GM12878 (cell line): ENCODE data around the gene RHEB. TPM values are rescaled to one million over a fixed set of nuclear protein-coding genes. Genes with fewer than 3 reads are reported as not detected.

Experiments used
- CREM ChIP-seq: IDR thresholded peaks from 2 replicates; pipeline ENCODE4 v1.6.1; 2014; ENCODE audit warnings: antibody characterized with exemption, low read depth
- KDM1A ChIP-seq: fragments of 200-600 bp; sonication (generic); IDR thresholded peaks from 2 replicates; pipeline ENCODE4 v1.6.1; 2016; ENCODE audit warnings: borderline replicate concordance
- NFXL1 ChIP-seq: fragments of 450-650 bp; IDR thresholded peaks from 2 replicates; pipeline ENCODE4 v1.6.1; 2017; ENCODE audit warnings: antibody characterized with exemption, mild to moderate bottlenecking, borderline replicate concordance
- POLR2AphosphoS5 ChIP-seq: IDR thresholded peaks from 2 replicates; pipeline ENCODE4 v1.6.1; 2011; ENCODE audit warnings: mild to moderate bottlenecking, low read length, inconsistent platforms
- polyA plus RNA-seq, 11 experiments: library from polyadenylated mRNA; depleted of rRNA in 4 of 11; unstranded in 6 of 11; stranded (reverse) in 5 of 11; fragments of >200 nt; fragmentation: Nextera tagmentation in 4 of 11; fragmentation: Illumina TruSeq in 1 of 11; extraction: Ambion mirVana in 4 of 11; extraction: Trizol in 1 of 11; gene quantifications; 1 replicate in 1 of 11; 2 replicates in 10 of 11; pipeline versions ENCODE4 v1.2.1 to v1.2.3, GENCODE V29; 2011 to 2016; ENCODE audit warnings: inconsistent platforms in 2 of 11, missing spikeins in 2 of 11, low read depth in 1 of 11
- total RNA-seq, 4 experiments: library from RNA; depleted of rRNA in 3 of 4; stranded (reverse); fragments of >200 nt in 3 of 4; fragmentation: Illumina TruSeq in 1 of 4; extraction: Trizol in 1 of 4; gene quantifications; 2 replicates each; pipeline versions ENCODE4 v1.2.1 to v1.2.3, GENCODE V29; 2013 to 2021
- TF ChIP-seq, protein P1 (sequence below): IDR thresholded peaks from 2 replicates; pipeline ENCODE4 v1.6.1; 2012; ENCODE audit warnings: low read length, inconsistent platforms
- TF ChIP-seq, protein P2 (sequence below): IDR thresholded peaks from 2 replicates; pipeline ENCODE4 v1.6.1; 2011; ENCODE audit warnings: mild to moderate bottlenecking, low read depth, low read length, moderate library complexity; ENCODE audit not compliant: insufficient replicate concordance
- TF ChIP-seq, protein P3 (sequence below), 3 experiments: IDR thresholded peaks in 2 of 3; conservative IDR thresholded peaks in 1 of 3; 2 replicates each; pipeline ENCODE4 v1.5.1; 2011; ENCODE audit warnings: low read depth in 3 of 3, low read length in 3 of 3, mild to moderate bottlenecking in 3 of 3, control low read depth in 2 of 3, moderate library complexity in 2 of 3, inconsistent platforms in 1 of 3, mixed read lengths in 1 of 3; ENCODE audit not compliant: control insufficient read depth in 2 of 3, insufficient read depth in 1 of 3; ENCODE audit errors: extremely low read depth in 1 of 3
- TF ChIP-seq, protein P4 (sequence below): fragments of 450-650 bp; IDR thresholded peaks from 2 replicates; pipeline ENCODE4 v1.6.1; 2014; ENCODE audit warnings: mild to moderate bottlenecking
- TF ChIP-seq, protein P5 (sequence below): fragments of 450-650 bp; IDR thresholded peaks from 2 replicates; pipeline ENCODE4 v1.6.1; 2018; ENCODE audit warnings: mild to moderate bottlenecking, low read depth, moderate library complexity; ENCODE audit not compliant: partially characterized antibody
- TF ChIP-seq, protein P6 (sequence below): fragments of 450-650 bp; formaldehyde crosslinking; IDR thresholded peaks from 2 replicates; pipeline ENCODE4 v1.4.0; 2020; ENCODE audit warnings: mild to moderate bottlenecking, moderate library complexity

Gene RHEB
- total and polyA plus RNA-seq, 10 of the 15 experiments (the other 5 are each of a cell fraction or from before 2014, with no cell fraction given), result 6.2 to 67.8 (median 38.0) TPM

- TF ChIP-seq, protein P1, sequence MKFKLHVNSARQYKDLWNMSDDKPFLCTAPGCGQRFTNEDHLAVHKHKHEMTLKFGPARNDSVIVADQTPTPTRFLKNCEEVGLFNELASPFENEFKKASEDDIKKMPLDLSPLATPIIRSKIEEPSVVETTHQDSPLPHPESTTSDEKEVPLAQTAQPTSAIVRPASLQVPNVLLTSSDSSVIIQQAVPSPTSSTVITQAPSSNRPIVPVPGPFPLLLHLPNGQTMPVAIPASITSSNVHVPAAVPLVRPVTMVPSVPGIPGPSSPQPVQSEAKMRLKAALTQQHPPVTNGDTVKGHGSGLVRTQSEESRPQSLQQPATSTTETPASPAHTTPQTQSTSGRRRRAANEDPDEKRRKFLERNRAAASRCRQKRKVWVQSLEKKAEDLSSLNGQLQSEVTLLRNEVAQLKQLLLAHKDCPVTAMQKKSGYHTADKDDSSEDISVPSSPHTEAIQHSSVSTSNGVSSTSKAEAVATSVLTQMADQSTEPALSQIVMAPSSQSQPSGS, result no peak
- TF ChIP-seq KDM1A (no peak), NFXL1 (no peak), CREM (no peak), POLR2AphosphoS5 (no peak)
- TF ChIP-seq, protein P2, sequence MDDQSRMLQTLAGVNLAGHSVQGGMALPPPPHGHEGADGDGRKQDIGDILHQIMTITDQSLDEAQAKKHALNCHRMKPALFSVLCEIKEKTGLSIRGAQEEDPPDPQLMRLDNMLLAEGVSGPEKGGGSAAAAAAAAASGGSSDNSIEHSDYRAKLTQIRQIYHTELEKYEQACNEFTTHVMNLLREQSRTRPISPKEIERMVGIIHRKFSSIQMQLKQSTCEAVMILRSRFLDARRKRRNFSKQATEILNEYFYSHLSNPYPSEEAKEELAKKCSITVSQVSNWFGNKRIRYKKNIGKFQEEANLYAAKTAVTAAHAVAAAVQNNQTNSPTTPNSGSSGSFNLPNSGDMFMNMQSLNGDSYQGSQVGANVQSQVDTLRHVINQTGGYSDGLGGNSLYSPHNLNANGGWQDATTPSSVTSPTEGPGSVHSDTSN, result no peak
- TF ChIP-seq, protein P3, sequence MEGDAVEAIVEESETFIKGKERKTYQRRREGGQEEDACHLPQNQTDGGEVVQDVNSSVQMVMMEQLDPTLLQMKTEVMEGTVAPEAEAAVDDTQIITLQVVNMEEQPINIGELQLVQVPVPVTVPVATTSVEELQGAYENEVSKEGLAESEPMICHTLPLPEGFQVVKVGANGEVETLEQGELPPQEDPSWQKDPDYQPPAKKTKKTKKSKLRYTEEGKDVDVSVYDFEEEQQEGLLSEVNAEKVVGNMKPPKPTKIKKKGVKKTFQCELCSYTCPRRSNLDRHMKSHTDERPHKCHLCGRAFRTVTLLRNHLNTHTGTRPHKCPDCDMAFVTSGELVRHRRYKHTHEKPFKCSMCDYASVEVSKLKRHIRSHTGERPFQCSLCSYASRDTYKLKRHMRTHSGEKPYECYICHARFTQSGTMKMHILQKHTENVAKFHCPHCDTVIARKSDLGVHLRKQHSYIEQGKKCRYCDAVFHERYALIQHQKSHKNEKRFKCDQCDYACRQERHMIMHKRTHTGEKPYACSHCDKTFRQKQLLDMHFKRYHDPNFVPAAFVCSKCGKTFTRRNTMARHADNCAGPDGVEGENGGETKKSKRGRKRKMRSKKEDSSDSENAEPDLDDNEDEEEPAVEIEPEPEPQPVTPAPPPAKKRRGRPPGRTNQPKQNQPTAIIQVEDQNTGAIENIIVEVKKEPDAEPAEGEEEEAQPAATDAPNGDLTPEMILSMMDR (IDR thresholded peaks at IDR 0.05 in 2 of 3, conservative IDR thresholded peaks at IDR 0.05 in 1 of 3; ENCODE audit: control insufficient read depth in 2 of 3, extremely low read depth in 1 of 3, insufficient read depth in 1 of 3, low read depth in 3 of 3, low read length in 3 of 3), result no peak
- TF ChIP-seq, protein P4, sequence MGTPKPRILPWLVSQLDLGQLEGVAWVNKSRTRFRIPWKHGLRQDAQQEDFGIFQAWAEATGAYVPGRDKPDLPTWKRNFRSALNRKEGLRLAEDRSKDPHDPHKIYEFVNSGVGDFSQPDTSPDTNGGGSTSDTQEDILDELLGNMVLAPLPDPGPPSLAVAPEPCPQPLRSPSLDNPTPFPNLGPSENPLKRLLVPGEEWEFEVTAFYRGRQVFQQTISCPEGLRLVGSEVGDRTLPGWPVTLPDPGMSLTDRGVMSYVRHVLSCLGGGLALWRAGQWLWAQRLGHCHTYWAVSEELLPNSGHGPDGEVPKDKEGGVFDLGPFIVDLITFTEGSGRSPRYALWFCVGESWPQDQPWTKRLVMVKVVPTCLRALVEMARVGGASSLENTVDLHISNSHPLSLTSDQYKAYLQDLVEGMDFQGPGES, result no peak
- TF ChIP-seq, protein P5, sequence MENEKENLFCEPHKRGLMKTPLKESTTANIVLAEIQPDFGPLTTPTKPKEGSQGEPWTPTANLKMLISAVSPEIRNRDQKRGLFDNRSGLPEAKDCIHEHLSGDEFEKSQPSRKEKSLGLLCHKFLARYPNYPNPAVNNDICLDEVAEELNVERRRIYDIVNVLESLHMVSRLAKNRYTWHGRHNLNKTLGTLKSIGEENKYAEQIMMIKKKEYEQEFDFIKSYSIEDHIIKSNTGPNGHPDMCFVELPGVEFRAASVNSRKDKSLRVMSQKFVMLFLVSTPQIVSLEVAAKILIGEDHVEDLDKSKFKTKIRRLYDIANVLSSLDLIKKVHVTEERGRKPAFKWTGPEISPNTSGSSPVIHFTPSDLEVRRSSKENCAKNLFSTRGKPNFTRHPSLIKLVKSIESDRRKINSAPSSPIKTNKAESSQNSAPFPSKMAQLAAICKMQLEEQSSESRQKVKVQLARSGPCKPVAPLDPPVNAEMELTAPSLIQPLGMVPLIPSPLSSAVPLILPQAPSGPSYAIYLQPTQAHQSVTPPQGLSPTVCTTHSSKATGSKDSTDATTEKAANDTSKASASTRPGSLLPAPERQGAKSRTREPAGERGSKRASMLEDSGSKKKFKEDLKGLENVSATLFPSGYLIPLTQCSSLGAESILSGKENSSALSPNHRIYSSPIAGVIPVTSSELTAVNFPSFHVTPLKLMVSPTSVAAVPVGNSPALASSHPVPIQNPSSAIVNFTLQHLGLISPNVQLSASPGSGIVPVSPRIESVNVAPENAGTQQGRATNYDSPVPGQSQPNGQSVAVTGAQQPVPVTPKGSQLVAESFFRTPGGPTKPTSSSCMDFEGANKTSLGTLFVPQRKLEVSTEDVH, result no peak
- TF ChIP-seq, protein P6, sequence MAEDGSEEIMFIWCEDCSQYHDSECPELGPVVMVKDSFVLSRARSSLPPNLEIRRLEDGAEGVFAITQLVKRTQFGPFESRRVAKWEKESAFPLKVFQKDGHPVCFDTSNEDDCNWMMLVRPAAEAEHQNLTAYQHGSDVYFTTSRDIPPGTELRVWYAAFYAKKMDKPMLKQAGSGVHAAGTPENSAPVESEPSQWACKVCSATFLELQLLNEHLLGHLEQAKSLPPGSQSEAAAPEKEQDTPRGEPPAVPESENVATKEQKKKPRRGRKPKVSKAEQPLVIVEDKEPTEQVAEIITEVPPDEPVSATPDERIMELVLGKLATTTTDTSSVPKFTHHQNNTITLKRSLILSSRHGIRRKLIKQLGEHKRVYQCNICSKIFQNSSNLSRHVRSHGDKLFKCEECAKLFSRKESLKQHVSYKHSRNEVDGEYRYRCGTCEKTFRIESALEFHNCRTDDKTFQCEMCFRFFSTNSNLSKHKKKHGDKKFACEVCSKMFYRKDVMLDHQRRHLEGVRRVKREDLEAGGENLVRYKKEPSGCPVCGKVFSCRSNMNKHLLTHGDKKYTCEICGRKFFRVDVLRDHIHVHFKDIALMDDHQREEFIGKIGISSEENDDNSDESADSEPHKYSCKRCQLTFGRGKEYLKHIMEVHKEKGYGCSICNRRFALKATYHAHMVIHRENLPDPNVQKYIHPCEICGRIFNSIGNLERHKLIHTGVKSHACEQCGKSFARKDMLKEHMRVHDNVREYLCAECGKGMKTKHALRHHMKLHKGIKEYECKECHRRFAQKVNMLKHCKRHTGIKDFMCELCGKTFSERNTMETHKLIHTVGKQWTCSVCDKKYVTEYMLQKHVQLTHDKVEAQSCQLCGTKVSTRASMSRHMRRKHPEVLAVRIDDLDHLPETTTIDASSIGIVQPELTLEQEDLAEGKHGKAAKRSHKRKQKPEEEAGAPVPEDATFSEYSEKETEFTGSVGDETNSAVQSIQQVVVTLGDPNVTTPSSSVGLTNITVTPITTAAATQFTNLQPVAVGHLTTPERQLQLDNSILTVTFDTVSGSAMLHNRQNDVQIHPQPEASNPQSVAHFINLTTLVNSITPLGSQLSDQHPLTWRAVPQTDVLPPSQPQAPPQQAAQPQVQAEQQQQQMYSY, result no peak
Measured at GRCh38 chr7:151459726-151460473, 59.8 kb downstream of the RHEB start (continued).
